Measurements from ENCODE around the gene IL5.

Gene IL5

DNA sequence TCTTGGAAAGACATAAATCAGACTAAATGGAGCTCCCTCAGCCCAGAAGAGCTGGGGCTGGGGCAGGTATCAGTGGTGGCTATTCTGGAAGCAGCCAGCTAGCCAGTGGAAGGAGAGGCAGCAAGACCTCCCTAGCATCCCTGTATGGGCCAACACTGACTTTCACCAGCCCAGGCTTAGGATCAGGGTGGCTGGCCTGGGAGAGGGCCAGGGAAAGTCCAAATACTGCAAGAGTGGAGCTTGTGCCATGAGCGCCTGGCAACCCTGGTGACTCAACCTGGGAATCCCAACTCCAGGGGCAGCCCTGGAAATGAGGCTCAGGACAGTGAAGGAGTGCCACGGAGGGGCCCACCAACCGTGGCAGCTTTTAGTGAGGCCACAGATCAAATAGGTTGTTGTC, 45.2 kb downstream of the IL5 start:
- no peak for DNase-seq (ENCODE audit: low read depth)

DNA sequence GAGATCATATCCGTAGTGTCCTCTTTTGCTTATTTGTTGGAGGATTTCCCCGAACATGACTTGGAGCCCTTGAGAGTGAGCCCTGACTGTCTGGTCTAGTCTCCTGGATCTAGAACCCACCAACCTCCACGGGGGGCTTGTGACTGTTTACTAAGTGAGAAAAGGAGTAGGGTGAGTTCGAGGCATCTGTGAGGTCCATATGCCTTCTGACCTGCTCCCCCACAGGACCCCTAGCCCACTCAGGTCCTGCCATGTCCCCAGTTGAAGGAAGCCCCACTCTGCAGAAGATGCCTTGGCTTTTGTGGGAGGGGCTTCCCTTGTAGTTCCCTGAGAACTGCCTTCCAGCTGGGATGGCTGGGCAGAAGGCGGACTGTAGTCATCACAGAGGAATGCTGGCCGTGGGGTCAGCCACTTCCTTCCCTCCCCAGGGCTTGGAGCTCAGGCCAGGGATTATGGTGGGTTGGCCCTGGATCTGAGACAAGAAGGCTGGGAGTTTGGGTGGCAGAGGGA, 45.8 kb downstream of the IL5 start:
- no peak for DNase-seq (ENCODE audit: low read depth)

DNA sequence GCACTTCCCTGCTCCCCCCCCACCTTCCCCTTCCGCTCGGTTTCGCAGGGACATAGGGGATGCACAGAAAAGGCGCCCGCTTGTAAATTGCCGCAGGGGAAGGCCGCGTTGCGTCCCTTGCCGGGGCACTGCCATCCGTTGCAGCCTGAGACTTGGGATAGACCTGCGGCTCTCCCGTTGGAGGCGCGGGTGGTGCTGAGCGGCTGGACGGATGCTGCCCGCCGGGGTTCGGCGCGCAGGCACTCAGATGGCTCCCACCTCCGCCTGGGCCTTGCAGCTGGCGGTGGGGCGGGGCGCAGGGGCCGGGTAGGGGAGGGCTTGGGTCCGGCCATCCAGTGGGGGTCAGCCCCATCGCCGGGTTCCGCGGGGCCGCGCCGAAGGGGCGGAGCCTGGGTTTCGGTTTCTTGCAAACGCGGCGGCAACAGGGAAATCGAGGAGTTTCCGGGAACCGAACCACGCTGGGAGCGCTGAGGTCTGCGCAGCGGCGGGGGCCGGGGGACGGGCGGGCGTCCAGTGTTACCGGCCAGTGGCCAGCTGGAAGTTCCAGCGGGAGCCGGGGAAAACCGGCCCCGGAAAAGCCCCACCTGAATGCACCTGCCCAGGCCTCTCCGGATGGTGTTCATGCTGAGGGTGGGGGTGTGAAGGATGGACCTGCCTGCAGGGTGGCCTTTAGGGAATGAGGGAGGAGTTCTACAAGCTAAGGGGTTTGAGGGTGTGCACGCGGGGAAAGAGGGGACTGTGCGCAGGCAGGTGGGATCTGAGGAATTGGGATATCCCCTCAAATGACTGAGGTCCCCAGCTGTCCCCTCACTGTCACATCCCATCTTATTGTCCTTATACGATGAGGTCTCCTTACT, 46.5 kb downstream of the IL5 start:
- DNase-seq (ENCODE audit: low read depth), result no peak

DNA sequence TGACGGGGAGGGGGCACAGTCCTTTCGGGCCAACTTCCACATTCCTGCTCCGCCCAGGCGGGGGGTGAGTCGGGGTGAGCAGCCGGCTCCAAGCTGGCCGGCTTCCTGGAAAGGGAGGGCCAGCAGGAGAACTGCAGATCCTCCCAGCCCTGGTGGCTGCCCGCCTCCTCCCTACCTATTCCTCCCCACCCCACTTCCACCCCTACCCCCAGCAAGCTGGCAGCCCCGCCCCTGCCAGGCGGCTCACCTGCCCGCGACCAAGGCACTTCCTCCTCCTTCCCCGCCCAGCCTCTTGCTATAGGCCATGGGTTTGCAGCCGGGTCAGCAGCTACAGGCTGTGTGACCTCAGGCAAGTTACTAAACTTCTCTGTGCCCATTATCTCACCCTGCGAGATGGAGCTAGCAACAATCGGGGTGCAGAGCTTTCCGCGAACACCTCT, 47.1 kb downstream of the IL5 start:
- peak; percentile 70 for DNase-seq (ENCODE audit: low read depth)

DNA sequence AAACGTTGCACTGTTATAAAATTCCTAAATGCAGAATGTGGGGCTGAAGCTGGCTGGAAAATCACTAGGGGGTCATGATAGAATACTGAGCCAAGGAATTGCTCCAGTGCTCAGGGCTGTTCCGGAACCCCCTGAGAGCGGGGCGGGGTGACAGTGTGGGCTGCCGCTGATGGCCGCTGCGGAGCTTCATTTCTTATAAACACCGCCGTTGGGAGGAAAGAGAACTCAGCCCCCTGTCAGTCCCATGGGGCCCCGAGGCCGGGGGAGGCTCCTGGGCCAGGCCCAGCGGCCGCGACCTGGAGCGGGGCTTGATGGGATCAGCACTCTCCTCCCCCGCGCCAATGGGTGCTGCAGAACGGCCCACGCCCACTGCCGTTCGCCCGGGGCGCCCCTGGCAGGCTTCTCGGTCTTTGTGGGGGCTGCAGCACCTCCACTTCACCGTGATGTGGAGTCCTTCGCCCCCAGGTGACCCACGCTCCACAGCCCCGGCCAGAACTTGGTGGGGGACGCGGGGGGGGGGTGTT, 47.6 kb downstream of the IL5 start:
- peak; percentile 40 for DNase-seq (ENCODE audit: low read depth)

DNA sequence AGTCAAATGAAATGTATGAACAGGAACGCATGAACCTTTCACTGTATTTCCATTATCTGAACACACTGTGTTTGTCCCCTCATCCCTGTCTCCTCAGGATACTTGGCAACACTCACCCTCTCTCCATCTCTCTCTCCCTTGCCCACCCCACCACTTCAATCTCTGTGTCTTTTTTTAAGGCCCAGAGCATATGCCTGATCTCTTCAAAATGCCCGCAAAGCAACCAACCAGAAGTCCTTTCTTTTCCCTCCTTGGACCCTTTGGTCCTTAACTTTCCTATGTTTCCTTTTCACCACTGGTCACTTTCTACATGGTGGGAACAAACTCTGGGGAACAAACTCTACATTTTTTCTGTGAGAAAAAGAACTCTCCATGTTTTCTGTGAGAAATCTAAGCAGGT, 49.5 kb downstream of the IL5 start:
- no peak for DNase-seq (ENCODE audit: low read depth)

DNA sequence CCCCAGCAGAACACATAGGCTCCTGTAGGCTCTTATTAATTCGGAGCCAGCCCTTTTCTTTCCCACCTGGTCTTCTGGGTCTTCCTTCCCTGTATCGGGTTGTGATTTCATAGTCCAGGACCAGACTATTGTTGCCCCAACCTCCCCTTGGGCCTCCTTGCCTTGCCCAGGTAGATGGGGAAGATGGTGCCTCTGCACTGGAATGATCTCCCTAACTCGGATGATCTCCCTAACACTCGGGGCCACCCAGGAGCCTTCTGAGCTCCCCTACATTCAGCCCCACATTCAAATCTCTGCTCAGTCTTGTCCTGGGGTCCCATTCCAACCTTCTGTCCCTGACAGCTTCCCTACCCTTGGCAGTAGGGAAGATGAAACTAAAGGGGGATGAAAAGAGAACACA, 50.1 kb downstream of the IL5 start:
- DNase-seq (ENCODE audit: low read depth), result no peak

DNA sequence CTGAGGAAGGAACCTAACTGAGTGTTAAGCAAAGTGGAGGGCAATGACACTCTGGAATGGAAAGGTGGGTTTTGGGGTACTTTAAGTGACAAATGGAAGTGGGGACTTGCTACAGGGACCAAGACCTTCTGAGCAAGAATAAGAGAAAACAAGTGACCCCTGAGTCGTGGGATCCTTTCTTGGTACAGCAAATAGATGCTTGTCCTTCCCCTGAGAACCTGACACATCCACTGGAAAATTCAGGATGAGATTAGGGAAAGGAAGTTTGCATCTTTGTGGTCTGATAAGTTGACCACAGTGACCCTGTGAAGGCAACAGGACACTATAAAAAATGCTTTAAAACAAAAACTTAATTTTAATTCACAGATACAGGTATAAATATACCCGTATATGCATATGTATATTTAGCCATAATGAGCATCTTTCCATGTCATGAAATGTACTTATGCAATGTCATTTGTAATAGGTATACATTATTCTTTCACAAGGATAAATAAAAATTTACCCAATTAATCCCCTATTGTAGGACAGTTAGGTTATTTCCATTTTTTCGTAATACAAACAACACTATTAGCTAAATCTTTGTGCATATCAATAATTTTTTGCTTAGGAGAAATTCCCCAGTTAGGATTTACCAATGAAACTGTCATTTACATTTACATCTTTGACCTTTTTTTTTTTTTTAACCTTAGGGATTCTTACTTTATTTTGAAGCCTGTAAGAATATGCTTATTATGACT, 50.8 kb downstream of the IL5 start:
- DNase-seq (ENCODE audit: low read depth), result no peak

Data from stimulated activated CD8-positive, alpha-beta memory T cell treated with anti-CD3 and anti-CD28 coated beads, Interleukin-12 subunit alpha, Interleukin-12 subunit beta, amount 100 ng/mL, for 1 hour (primary cell).